Muscle of leg (tissue), 16 donors: Measurements from ENCODE around the gene FAM167B. TPM values are rescaled to one million over a fixed set of nuclear protein-coding genes. Genes with fewer than 3 reads are reported as not detected.

Experiments used
- DNase-seq: peaks from one replicate; pipeline ENCODE4 v3.0.0; 2013
- H3K27ac ChIP-seq: one replicate; pipeline ENCODE4 v1.5.1; 2013; ENCODE audit warnings: mild to moderate bottlenecking, low read length, control low read depth
- H3K27me3 ChIP-seq: one replicate; pipeline ENCODE4 v1.6.1; 2013; ENCODE audit warnings: low read length; ENCODE audit not compliant: control insufficient read depth, insufficient read depth
- H3K36me3 ChIP-seq: one replicate; pipeline ENCODE4 v1.6.1; 2013; ENCODE audit warnings: low read length; ENCODE audit not compliant: control insufficient read depth, insufficient read depth
- H3K4me1 ChIP-seq: one replicate; pipeline ENCODE4 v1.6.1; 2013; ENCODE audit warnings: low read length; ENCODE audit not compliant: control insufficient read depth, insufficient read depth
- H3K4me3 ChIP-seq: one replicate; pipeline ENCODE4 v1.5.1; 2013; ENCODE audit warnings: low read length, control low read depth
- H3K9me3 ChIP-seq: replicated peaks from 2 replicates; pipeline ENCODE4 v1.6.1; 2013; ENCODE audit warnings: low read depth, low read length; ENCODE audit not compliant: control insufficient read depth
- WGBS: methylation state at CpG from one replicate; pipeline ENCODE4 v1.1.5; 2013; ENCODE audit warnings: missing lambda C conversion rate; ENCODE audit not compliant: insufficient coverage; 5-methylcytosine and 5-hydroxymethylcytosine counted together
- long read RNA-seq, 11 donors: transcript quantifications; one replicate each; lab custom pipeline, GENCODE V29; 2026
- polyA plus RNA-seq, 8 donors: library from polyadenylated mRNA; unstranded; fragments of 120-200 nt; gene quantifications; one replicate each; pipeline versions ENCODE4 v1.2.1 to v1.2.3, GENCODE V29; 2013; ENCODE audit warnings: inconsistent platforms in 1 of 8, low replicate concordance in 1 of 8; ENCODE audit not compliant: insufficient read length in 8 of 8, insufficient read depth in 1 of 8
- total RNA-seq: library from RNA; stranded (reverse); fragments of 120-200 nt; gene quantifications from one replicate; pipeline ENCODE4 v1.2.4, GENCODE V29; 2013

The FAM167B gene
- total RNA-seq (2.5 TPM), polyA plus RNA-seq (1 to 10 TPM; 4.3 to 5.6 (median 4.7) TPM)
- long read RNA-seq, donor 1, result 0 reads
- long read RNA-seq, donor 2, partial matches to known transcripts, result 0 of 1 reads
- long read RNA-seq, donor 2, other reads (novel, unspliced or antisense), result 0 of 1 reads
- long read RNA-seq, donor 3, partial matches to known transcripts, result 0 of 2 reads
- long read RNA-seq, donor 3, other reads (novel, unspliced or antisense), result 0 of 2 reads
- long read RNA-seq, donor 4, result 0 reads
- long read RNA-seq, donor 5, partial matches to known transcripts, result 0 of 3 reads
- long read RNA-seq, donor 5, other reads (novel, unspliced or antisense), result 0 of 3 reads
- long read RNA-seq, donor 6, partial matches to known transcripts, result 0 of 4 reads
- long read RNA-seq, donor 6, other reads (novel, unspliced or antisense), result 0 of 4 reads
- long read RNA-seq, donor 7, partial matches to known transcripts, result 0 of 1 reads
- long read RNA-seq, donor 7, other reads (novel, unspliced or antisense), result 0 of 1 reads
- long read RNA-seq, donor 8, result 0 reads
- long read RNA-seq, donor 9, partial matches to known transcripts, result 0 of 1 reads
- long read RNA-seq, donor 9, other reads (novel, unspliced or antisense), result 0 of 1 reads
- long read RNA-seq, donor 10, partial matches to known transcripts, result 0 of 2 reads
- long read RNA-seq, donor 10, other reads (novel, unspliced or antisense), result 0 of 2 reads
- long read RNA-seq, donor 11, result 0 reads

GRCh38 chr1:32246888-32247273 is at the start of gene FAM167B:
Gene FAM167B, plus strand, starts transcription at chr1:32247222. Its CDS starts 200 bp downstream, at chr1:32247422.
- 41% methylated on average over 2 of the region's 3 CpGs for WGBS
- peak; percentile 70 for DNase-seq
- H3K4me3 ChIP-seq, result no peak within 1 kb of the TSS
- H3K36me3 ChIP-seq, result no peaks in the 10 kb centered on the region
- peaks cover 2% of the 10 kb centered on the region for H3K27me3 ChIP-seq
- H3K27ac ChIP-seq, result peak within 1 kb of the TSS; percentile 82
- no peaks in the 10 kb centered on the region for H3K9me3 ChIP-seq
- H3K4me1 ChIP-seq, result peaks cover 48% of the 10 kb centered on the region

- 71% methylated on average over 3 of the region's 6 CpGs for WGBS
- H3K4me1 ChIP-seq, result peaks cover 44% of the 10 kb centered on the region
- no peak overlapping the region for H3K4me3 ChIP-seq
- H3K27ac ChIP-seq, result peak overlapping the region; percentile 9
- DNase-seq, result no peak
- peaks cover 59% of the 10 kb centered on the region for H3K36me3 ChIP-seq
- no peaks in the 10 kb centered on the region for H3K9me3 ChIP-seq
- H3K27me3 ChIP-seq, result no peaks in the 10 kb centered on the region
Observed at GRCh38 chr1:32197837-32198236, 49.2 kb upstream of the FAM167B start.

- peaks cover 44% of the 10 kb centered on the region for H3K4me1 ChIP-seq
- DNase-seq, result no peak
- H3K36me3 ChIP-seq, result peaks cover 53% of the 10 kb centered on the region
- no peaks in the 10 kb centered on the region for H3K27me3 ChIP-seq
- WGBS, result 63% methylated on average over 2 of the region's 3 CpGs
- no peaks in the 10 kb centered on the region for H3K9me3 ChIP-seq
- H3K27ac ChIP-seq, result peak overlapping the region; percentile 97
- H3K4me3 ChIP-seq, result no peak overlapping the region
Observed at GRCh38 chr1:32198237-32199042, 48.6 kb upstream of the FAM167B start.

GRCh38 chr1:32199043-32199716 is 47.8 kb upstream of the FAM167B start:
- H3K36me3 ChIP-seq, result peaks cover 50% of the 10 kb centered on the region
- no peaks in the 10 kb centered on the region for H3K9me3 ChIP-seq
- WGBS, result 57% methylated on average over 1 of the region's 4 CpGs
- DNase-seq, result no peak
- H3K4me3 ChIP-seq, result no peak overlapping the region
- H3K27me3 ChIP-seq, result no peaks in the 10 kb centered on the region
- H3K27ac ChIP-seq, result peak overlapping the region; percentile 97
- peaks cover 44% of the 10 kb centered on the region for H3K4me1 ChIP-seq

DNA sequence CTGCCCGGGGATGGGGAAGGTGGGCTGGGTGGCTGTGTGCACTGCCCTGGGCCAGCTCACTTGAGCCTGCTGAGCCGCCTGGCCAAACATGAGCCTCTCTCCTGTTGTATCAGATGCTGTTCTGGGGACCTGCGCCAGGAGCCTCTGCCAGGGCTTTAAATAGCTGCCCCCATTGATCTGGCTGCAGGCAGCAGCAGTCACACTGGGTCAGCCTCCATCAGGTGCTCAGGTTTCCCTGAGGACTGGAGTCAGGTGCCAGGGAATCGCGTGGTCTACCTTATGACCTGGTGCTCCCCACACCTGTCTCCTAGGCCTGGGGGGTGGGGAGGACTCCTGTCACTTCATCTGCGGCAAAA is 47.3 kb upstream of the FAM167B start:
- peaks cover 49% of the 10 kb centered on the region for H3K36me3 ChIP-seq
- H3K27ac ChIP-seq, result peak overlapping the region; percentile 97
- peak; percentile 82 for DNase-seq
- H3K9me3 ChIP-seq, result no peaks in the 10 kb centered on the region
- peak overlapping the region; percentile 68 for H3K4me3 ChIP-seq
- H3K4me1 ChIP-seq, result peaks cover 44% of the 10 kb centered on the region
- 41% methylated on average over 3 of the region's 6 CpGs for WGBS
- H3K27me3 ChIP-seq, result no peaks in the 10 kb centered on the region

DNA sequence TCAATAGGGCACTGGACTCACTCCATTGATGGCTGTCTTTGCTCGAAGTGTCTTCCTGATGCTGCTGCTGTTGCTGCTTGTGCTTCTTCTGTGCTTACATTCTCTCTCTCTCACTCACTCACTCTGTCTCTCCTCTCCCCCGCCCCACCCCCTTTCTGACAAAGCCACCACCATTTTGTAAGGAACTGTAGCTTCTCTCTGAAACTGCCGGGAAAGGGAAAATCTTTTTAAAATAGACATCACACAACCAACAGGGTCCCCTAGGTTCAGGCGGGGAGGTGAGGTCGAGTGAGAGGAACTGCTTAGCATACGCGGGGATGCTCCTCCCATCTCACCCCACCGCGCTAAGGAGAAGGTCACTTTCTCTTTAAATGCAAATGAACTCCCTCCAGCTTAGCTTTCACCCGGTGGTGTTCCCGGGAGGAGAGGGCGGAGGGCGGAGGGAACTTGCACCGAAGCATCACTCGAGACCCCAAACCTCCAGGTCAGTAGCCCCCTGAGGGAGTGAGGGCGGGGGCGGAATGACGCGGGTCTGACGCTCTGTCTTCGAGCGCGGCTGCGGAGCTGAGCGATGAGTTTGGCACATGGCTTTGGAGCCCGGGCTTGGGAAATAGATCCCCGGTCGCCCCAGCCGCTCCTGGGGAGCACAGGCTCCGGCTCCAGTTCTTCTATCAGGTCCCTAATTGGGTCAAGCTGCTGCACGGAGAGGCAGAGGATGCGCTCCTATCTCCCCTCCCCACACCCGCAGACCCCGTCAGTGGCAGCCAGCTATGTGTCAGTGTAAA is 46.6 kb upstream of the FAM167B start, which contains the start of gene CCDC28B:
TSS of gene CCDC28B (plus strand) at position 370 of the 785 bp plus-strand sequence. CDS start 1,341 bp downstream, outside the sequence.
- Histone ChIP-seq H3K4me3 (peak within 1 kb of the TSS; percentile 68), H3K4me1 (peaks cover 51% of the 10 kb centered on the region), H3K9me3 (no peaks in the 10 kb centered on the region), H3K27me3 (no peaks in the 10 kb centered on the region), H3K27ac (peak within 1 kb of the TSS; percentile 97), H3K36me3 (peaks cover 42% of the 10 kb centered on the region)
- DNase-seq, result peak; percentile 91
- whole genome bisulfite sequencing, result 0% methylated on average over 25 of the region's 34 CpGs

GRCh38 chr1:32201011-32201855 is 45.8 kb upstream of the FAM167B start:
- no peaks in the 10 kb centered on the region for H3K9me3 ChIP-seq
- 2% methylated on average over 14 of the region's 26 CpGs for WGBS

DNA sequence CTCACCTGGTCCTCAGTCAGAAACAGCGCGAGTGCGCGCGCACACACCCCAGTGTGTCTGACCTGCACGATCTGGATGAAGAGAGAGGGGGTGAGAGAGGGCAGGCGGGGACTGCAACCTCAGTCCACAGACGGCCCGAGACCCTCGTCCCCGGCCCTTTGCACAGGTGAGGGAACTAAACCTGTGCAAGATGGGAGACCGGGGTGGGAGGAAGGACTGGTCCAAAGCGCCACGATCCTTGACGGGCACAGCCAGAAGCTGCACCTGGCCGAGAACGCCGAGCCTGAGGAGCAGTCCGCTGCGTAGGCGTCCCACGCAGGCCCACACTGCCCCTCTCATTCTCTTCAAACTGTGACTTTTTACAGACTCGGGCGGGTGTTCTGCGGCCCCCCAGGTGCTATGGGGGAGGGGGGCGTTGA is 42.1 kb upstream of the FAM167B start:
- Histone ChIP-seq H3K27ac (no peak overlapping the region), H3K4me3 (peak overlapping the region; percentile 90)
- 29% methylated on average over 10 of the region's 26 CpGs for WGBS

More at GRCh38 chr1:32201011-32201855, 45.8 kb upstream of the FAM167B start:
- Histone ChIP-seq H3K4me3 (peak overlapping the region; percentile 68), H3K27me3 (no peaks in the 10 kb centered on the region), H3K27ac (peak overlapping the region; percentile 97), H3K4me1 (peaks cover 57% of the 10 kb centered on the region), H3K36me3 (peaks cover 34% of the 10 kb centered on the region)
- DNase-seq, result peak; percentile 91

More for the DNA sequence above, 42.1 kb upstream of the FAM167B start:
- no peak for DNase-seq
- no peaks in the 10 kb centered on the region for H3K9me3 ChIP-seq
- peaks cover 22% of the 10 kb centered on the region for H3K36me3 ChIP-seq
- H3K27me3 ChIP-seq, result no peaks in the 10 kb centered on the region
- H3K4me1 ChIP-seq, result peaks cover 48% of the 10 kb centered on the region
